GM21786 (cell line): Measurements from ENCODE around the gene INTS13.
"Not testable (repeated sequence)": the region's sequence is repeated elsewhere in the genome, so short reads cannot be mapped to it uniquely, and the experiment has no call there.

Experiments
- ATAC-seq: cut with Tn5 transposase; IDR thresholded peaks from one replicate; pipeline ENCODE4 v1.9.1; 2021; ENCODE audit not compliant: unreplicated experiment

INTS13 gene

DNA sequence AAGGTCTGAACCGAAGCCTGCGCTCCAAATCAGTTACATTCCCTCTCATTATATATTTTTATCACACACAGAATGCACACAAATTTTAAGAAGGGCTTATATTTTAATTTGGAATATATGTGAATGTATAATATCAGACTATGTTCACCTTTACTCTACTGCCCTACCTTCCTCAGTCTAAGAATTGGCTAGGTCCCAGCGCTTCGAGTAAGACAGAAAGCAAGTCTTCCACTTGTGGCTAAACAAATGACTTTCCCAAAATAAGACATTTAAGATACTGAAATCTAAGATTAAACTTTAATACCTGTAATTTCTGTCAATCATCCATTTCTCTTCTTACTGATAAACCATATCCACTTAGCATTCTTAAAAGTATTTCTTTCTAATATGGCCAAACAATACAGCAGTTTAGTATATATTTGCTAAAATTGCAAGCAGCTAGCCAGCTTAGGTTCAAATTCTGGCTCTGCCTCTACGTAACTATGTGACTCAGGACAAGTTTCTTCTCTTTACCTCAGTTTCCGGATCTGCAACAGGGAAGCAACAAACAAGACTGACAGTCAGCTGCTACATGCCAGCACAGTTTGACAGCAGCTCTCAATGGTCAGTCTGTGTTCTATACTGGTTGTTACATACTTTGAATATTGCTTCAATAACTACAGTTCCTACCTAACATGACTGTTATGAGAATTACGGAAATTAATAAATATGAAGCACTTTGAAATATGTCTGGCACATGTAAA lies 2.0 kb downstream of the INTS13 start:
- no peak for ATAC-seq

DNA sequence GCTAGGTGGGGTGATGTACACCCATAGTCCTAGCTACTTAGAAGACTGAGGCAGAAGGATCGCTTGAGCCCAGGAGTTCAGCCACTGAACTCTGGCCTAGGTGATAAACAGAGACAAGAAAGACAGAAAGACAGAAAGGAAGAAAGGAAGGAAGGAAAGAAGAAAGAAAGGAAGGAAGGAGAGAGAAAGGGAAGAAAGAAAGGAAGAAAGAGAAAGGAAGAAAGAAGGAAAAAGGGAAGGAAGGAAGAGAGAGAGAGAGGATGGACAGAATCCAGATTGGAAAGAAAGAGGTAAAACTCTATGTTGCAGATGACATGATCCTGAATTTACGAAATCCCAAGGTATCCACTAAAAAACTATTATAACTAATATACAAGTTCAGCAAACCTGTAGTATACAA lies 8.2 kb downstream of the INTS13 start:
- no peak for ATAC-seq

DNA sequence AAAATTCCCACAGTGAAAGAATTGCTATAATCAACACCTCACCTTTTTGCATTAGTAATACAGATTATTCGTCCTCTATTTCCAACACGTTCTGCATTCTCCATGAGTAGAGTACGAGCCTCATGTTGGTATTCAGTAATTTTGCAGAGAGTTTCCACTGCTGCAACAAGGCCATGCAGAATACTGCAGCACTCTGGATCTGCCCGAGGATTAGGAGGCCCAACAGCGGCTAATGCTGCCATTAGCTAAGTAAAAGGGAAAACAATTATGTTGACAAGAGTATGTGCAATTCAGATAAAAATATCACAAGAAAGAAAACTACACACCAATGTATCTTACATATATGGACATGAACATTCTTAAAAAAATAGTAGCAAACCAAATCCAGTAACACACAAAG lies 9.1 kb downstream of the INTS13 start:
- ATAC-seq: no peak

DNA sequence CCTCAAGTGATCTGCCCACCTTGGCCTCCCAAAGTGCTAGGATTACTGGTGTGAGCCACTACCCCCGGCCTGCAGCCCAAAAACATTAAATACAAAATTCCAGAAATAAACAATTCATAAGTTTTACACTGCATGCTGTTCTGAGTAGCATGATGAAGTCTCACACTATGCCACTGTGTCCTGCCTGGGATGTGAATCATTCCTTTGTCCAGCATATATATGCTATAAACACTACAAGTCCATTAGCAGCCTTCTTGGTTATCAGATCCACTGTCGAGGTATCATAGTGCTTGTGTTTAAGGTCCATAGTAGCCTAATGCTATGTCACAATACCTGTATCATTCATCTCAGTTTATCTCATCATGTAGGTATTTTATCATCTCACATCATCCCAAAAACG lies 15.9 kb downstream of the INTS13 start:
- no peak for ATAC-seq

DNA sequence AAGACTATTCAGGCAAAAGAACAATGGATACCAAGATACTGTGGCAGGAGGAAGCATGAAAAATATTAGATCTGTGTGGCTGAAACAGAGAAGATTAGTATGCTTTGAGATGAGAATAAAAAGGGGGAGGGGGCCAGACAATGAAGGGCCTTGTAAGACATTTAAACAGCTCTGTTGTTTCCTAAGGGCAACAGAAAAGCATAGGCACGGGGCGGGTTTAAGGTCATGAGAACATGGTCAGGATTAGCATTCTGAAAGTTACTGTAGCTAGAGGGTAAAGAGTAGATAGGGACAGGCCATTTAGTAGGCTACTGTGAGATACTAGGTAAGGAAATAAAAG lies 18.6 kb downstream of the INTS13 start:
- no peak for ATAC-seq

DNA sequence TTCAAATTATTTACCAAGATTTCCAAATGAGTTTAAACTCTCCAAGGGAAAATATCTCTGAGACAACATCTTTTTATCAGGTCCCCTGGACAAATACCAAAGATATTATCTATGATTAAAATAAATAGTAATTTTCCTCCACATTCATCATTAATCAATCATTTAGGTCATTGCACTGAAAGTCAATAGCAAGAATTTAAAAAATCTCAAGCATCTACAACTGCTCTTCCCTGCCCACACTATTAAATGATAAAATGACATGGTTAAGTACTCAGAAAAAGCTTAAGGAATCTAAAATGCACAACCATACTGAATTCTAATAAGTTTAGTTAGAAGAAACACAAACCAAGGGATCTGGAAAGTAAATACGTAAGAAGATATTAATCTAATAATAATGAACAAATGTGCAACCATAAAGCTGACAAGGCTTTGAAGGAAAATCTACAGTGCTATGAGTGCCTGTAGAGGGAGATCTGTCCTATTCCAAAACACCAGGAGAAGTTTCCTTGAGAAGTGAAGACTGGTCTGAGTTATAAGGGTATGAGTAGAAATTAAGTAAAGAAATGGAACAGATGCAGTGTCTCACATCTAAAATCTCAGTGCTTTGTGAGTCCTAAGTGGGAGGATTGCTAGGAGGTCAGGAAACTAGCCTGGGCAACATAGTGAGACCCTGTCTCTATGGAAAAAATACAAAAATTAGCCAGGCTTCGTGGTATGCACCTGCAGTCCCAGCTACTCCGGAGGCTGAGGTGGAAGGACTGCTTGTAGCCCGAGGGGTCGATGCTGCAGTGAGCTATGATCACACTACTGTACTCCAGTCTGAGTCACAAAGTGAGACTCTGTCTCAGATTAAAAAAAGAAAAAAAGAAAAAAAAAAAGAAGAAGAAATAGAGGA lies 19.2 kb downstream of the INTS13 start:
- no peak for ATAC-seq

DNA sequence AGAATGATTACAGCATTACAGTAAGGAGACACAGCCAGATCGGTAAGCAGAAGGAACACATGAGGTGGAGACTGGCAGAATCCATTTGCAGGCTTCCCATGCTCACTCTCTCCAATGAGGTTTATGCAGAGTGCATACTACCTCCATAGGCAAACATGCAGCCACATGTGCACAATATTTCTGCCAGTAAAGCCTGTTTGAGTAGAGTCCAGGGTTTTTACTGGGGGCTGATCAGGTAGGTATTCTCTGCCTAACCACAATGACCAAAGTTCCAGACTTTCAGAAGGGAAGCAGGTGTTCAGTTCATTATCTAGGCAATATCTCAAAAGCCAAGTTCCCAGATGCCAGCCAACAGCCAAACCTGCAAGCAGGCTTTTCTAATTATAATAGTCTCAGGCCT lies 31.1 kb downstream of the INTS13 start:
- ATAC-seq: no peak

DNA sequence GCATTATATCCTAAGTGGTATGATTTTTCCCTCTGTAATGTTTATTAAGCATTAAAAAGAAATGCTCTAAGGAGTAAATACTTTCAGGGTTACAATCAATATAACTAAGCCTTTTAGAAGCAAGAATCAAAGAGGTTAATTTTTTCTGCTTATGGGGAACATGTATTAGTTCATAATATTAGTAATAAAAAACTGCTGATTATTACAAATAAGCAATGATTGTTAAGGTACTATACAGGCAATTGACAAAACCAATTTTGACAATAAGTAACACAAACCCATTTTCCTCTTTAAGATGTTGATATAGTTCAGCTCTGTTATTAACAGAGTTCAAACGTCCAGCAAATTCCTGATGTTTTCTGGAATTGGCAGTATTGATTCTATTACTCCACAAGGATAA lies 31.8 kb downstream of the INTS13 start:
- ATAC-seq: no peak

DNA sequence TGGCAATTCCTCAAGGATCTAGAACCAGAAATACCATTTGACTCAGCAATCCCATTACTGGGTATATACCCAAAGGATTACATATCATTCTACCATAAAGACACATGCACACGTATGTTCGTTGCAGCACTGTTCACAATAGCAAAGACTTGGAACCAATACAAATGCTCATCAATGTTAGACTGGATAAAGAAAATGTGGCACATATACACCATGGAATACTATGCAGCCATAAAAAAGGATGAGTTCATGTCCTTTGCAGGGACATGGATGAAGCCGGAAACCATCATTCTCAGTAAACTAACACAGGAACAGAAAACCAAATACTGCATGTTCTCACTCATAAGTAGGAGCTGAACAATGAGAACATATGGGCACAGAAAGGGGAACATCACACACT lies 34.4 kb downstream of the INTS13 start:
- not testable (repeated sequence) for ATAC-seq

DNA sequence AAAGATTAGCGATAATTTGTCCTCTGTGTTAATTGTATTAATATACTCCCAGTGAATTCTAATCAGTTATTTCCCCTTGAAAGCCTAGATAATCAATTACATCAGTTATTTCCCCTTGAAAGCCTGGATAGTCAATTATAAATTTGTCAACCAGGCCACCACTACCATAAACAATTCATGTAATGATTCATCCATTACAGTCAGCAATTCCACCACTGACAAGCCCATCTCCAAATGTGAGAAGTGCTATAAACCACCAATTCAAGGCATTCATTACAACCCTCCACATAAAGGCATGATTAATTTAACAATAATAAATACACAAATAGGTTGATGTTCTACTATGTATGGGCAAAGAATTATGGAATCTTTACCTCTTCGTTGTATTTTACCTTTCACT lies 40.9 kb downstream of the INTS13 start:
- ATAC-seq: no peak

DNA sequence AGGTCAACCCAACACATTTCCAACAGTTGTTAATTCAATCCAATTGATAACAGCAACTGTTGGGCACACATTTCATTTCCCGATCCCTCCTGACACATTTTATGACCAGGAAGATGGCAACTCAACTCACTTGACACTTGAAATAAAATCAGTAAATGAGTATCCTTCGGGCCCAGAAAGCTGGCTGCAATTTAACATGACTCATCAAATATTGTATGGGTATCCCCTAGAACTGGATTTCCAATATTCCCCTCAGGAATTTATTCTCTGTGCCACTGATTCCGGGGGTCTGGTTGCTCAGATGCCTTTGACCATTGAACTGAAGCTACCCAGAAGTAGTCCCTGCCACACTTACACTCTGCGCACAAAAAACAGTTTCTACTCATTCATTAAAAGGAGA lies 42.1 kb downstream of the INTS13 start:
- ATAC-seq: no peak

DNA sequence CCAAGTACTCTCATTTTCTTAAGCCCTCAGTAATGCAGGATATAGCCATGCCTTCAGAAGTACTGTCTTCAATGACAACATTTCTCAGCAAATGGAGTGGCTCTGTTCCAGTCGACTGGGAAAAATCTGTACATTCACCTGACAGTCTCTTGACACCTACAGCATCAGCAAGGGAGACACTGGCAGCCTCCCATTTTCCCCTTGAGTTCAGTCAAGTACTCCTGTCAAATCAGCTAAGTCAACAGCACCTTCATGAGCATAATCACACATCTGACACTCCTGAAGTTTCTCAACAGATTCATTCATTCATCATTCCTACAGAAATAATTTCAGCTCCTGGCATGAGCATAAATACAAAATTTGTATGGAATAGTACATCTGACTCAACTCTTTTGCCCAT lies 46.1 kb downstream of the INTS13 start:
- ATAC-seq: no peak

DNA sequence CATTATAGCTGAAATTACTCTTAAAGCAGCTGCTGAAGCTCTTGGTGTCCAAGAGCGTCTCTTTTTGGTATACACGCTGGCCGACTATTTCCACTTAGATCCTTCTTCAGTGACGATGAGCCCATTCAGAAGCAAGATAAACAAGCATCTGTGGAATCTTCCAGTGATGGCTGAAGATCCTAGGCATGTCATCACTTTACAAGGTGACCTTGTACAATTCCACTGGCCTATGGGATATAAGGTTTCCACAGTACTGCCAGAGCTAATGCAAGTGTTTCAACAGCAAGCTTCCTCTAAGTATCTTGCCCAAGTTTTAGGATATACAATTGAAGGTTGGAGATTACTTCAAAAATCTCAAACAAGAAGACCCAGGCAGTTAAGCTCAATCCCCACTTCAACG lies 47.0 kb downstream of the INTS13 start:
- no peak for ATAC-seq

DNA sequence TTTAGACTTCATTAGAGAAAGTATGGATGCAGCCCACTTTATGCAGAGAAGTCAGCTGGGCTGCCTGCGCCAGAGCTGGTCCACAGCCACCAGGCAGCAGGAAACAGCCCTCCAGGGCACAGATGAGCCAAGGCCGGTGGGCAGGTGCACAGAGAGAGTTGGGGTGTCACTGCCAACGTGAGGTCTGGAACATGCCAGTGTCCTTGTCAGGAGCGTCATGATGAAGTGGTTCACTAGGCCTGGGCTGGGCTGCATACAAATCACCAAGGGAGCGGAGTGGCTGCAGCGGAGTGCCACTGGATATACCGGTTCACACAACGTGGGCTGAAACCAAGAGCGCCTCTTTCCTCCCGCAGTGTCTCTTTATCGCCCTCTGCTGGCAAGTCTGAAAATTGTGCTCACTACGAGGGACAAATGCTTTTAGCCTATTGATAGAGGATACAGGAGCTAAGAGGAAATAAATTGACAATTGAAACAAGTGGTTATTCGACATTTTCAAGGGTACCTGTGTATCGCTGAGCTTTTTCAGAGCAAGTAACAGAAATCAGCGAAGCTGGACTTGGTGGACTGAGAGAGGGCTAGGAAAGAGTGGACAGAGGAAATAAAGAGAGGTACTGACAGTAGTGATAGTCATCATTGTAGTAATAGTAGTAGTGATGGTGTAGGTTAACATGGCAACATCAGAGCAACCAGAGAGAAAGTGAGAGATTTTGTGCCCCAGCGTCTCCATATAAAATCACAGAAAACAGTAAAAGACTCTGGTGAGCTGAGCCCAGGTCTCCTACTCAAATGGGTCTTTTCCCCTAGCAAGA lies 52.8 kb downstream of the INTS13 start:
- peak; percentile 86 for ATAC-seq

DNA sequence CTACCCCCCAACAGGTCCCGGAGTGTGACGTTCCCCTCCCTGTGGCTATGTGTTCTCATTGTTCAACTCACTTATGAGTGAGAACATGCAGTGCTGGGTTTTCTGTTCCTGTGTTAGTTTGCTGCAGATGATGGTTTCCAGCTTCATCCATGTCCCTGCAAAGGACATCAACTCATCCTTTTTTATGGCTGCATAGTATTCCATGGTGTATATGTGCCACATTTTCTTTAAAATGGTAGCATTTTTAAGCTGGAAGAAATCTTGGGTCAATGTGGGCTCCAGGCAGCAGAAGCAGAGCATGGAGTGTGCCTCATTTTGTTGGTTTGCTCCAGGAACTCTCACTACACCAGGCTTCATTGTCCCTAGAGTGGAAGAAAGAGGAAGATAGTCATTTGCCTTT lies 57.2 kb downstream of the INTS13 start:
- ATAC-seq: no peak

DNA sequence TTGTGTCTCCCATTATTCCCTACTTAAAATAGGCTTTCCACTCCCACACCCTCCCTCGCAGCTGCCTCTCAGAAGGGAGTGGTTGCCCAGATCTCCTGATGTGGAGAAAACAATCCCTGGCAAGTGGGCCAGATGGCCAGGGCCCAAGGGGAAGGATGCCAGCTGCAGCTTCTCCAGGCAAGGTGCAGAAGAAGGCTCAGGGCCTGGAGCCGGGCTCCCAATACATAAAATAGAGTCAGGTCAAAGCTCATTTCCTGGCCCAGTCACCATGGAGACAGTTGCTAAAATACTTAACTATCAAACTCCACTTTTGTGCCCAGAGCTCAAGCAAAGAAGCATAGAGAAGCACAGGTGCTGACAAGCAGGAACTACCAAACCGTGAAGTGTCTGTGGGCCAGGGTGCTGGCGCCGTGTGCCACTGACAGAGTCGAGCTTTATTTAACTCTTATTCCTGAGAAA lies 59.1 kb downstream of the INTS13 start:
- peak; percentile 66 for ATAC-seq

DNA sequence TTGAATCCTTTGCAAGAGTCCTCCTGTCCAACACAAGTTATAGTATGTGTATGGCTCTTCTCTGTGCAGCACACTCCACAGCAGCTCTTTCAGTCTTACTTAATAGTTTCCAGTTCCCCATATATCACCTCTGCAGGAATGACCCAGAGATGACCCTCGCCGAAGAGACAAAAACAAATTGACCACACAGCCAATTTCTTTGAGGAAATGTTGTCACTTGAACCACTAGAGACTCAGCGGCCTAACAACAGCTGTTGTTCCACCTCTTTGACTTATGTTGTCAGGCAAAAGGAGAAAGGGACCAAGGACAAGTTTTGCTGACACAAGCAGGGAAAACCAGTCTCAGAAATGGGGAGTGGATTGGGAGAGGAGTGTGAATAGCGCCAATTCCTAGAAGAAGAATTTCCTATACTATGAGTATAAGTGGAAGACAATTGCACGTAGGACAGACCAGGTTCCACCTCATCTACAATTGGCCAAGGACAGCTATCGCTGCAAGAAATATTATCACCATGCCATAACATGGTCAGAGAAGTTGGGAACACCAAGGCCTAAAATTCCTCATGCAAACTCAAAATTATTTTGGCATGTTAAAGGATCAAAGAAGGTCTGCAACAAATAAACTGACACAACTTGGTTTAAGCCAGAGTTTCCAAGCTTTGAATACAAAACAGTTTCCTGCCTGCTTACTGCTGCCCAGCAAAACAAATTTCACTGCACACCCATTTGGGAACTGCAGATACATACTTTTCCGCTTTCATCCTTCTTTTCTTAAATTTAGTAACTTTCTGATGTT lies 63.1 kb downstream of the INTS13 start:
- ATAC-seq: peak; percentile 69

DNA sequence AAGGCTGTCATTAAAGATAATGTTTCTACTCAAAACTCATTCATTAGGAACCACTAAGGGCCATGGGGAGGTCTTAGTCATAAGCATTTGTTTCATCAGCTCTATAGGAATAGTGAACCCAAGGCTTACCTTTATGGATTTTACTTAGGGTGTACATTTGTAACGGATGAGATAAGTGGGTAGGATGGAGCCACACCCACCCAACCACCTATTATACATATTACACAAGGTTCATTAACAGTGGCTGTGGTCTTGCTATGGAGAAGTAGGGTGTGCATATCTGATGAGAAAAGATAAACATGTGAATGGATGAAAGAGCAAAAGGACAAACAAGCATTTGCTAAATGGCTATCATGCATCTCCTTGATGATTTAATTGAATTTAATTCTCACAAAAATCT lies 65.2 kb downstream of the INTS13 start:
- no peak for ATAC-seq

DNA sequence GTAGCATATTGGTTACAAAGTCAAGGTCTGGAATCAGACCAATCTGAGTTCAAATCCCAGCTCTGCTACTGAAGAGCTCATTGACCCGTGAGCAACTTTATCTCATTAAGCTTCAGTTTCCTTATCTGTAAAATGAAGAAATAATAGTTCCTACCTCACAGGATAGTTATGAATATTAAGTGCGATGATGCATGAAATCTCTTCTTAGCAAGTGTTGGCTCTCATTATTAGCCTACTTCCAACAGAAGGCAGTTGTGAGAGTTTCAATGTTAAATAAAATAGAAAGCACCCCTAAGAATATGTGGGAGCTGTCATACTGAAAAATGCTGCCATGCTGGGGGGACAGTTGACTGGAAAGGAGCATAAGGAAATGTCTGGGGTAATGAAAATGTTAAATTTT lies 65.8 kb downstream of the INTS13 start:
- ATAC-seq: no peak

DNA sequence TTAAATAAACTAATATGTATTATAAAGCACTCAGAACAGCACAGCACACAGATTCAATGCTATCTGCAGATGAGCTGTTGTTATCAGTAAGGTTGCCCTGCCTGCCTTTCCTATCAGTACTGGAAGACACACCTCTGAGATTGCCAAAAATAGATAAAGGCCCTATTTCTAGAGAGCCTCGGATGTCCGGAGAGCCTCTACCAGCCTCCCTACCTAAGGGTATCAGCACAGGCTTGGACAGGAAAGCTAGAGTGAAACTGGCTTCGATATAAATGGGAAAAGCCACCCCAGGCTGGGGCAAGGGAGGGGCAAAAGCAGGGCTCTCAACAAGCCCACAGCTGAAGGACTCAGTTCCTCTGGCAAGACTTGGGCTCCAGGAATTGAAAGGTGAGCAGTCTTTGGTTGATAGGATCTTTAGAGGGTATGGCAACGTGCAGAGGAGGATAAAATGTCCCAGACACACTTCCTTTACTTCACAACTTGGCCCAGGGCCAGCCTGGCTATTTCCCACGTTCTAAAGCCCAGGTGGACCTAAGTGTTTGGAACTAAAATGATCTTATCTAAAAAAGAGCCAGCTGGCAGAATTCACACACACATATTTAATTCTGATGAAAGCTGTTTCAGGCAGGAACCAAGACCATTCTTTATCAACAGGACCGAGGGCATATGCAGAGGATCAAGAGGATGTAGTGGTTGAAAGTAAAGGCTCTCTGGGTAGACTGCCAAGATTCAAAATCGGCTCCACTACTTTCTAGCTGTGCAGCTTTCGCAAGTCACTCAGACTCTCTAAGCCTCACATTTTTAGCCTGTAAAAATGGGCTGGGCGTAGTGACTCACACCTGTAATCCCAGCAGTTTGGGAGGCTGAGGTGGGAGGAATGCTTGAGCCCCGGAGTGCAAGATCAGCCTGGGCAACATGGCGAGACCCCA lies 67.0 kb downstream of the INTS13 start:
- ATAC-seq: no peak
